PC-9 (cell line): ENCODE data around the gene LSP1.

Experiments used
- CTCF ChIP-seq: fragments of 200-600 bp; sonication (generic); conservative IDR thresholded peaks from 2 replicates; pipeline ENCODE4 v1.6.1; 2017; ENCODE audit warnings: mixed run types, antibody characterized with exemption, mild to moderate bottlenecking, moderate library complexity
- EZH2 ChIP-seq: fragments of 200-600 bp; sonication (generic); IDR thresholded peaks from 2 replicates; pipeline ENCODE4 v1.8.0; 2017; ENCODE audit warnings: antibody characterized with exemption, low read depth

- no peak for TF ChIP-seq CTCF
- TF ChIP-seq EZH2, result no peak
Observed at GRCh38 chr11:1919391-1920127, 66.7 kb downstream of the LSP1 start, which contains the start of gene TNNT3.
